ENCODE measurements around the gene LRMDA.
"Not testable (repeated sequence)": the region's sequence is repeated elsewhere in the genome, so short reads cannot be mapped to it uniquely, and the experiment has no call there.

LRMDA gene

GRCh38 chr10:75516154-75516553 is 84.7 kb downstream of the LRMDA start:
- DNase-seq (ENCODE audit: low read depth); H3K4me3 ChIP-seq (ENCODE audit: low read depth, low read length): not testable (repeated sequence)

GRCh38 chr10:75519213-75519612 is 87.8 kb downstream of the LRMDA start:
- H3K4me3 ChIP-seq (ENCODE audit: low read depth, low read length); DNase-seq (ENCODE audit: low read depth): not testable (repeated sequence)

- not testable (repeated sequence) for H3K4me3 ChIP-seq (ENCODE audit: low read depth, low read length)
Observed at GRCh38 chr10:75521194-75521829, 89.9 kb downstream of the LRMDA start.

GRCh38 chr10:75525067-75525466 is 93.6 kb downstream of the LRMDA start:
- H3K4me3 ChIP-seq (ENCODE audit: low read depth, low read length) = no peak overlapping the region
- no peak for DNase-seq (ENCODE audit: low read depth)

More at GRCh38 chr10:75521194-75521829, 89.9 kb downstream of the LRMDA start:
- DNase-seq (ENCODE audit: low read depth) = not testable (repeated sequence)

- DNase-seq (ENCODE audit: low read depth) = no peak
- no peak overlapping the region for H3K4me3 ChIP-seq (ENCODE audit: low read depth, low read length)
Observed at GRCh38 chr10:75525646-75526045, 94.2 kb downstream of the LRMDA start.

GRCh38 chr10:75527542-75527941 is 96.1 kb downstream of the LRMDA start:
- no peak overlapping the region for H3K4me3 ChIP-seq (ENCODE audit: low read depth, low read length)
- DNase-seq (ENCODE audit: low read depth) = no peak

- DNase-seq (ENCODE audit: low read depth) = no peak
- H3K4me3 ChIP-seq (ENCODE audit: low read depth, low read length) = no peak overlapping the region
Observed at GRCh38 chr10:75528392-75528791, 97.0 kb downstream of the LRMDA start.

- DNase-seq (ENCODE audit: low read depth) = no peak
- H3K4me3 ChIP-seq (ENCODE audit: low read depth, low read length) = no peak overlapping the region
Observed at GRCh38 chr10:75530299-75530698, 98.9 kb downstream of the LRMDA start.

- no peak overlapping the region for H3K4me3 ChIP-seq (ENCODE audit: low read depth, low read length)
- DNase-seq (ENCODE audit: low read depth) = no peak
Observed at GRCh38 chr10:75531571-75532031, 100.2 kb downstream of the LRMDA start.

- no peak for DNase-seq (ENCODE audit: low read depth)
- H3K4me3 ChIP-seq (ENCODE audit: low read depth, low read length) = no peak overlapping the region
Observed at GRCh38 chr10:75532253-75532924, 101.0 kb downstream of the LRMDA start.

GRCh38 chr10:75538144-75538543 is 106.7 kb downstream of the LRMDA start:
- DNase-seq (ENCODE audit: low read depth) = no peak
- H3K4me3 ChIP-seq (ENCODE audit: low read depth, low read length) = no peak overlapping the region

GRCh38 chr10:75538765-75539164 is 107.3 kb downstream of the LRMDA start:
- DNase-seq (ENCODE audit: low read depth) = no peak
- H3K4me3 ChIP-seq (ENCODE audit: low read depth, low read length) = no peak overlapping the region

GRCh38 chr10:75540357-75540966 is 109.0 kb downstream of the LRMDA start:
- DNase-seq (ENCODE audit: low read depth) = no peak
- H3K4me3 ChIP-seq (ENCODE audit: low read depth, low read length) = no peak overlapping the region

- no peak for DNase-seq (ENCODE audit: low read depth)
- no peak overlapping the region for H3K4me3 ChIP-seq (ENCODE audit: low read depth, low read length)
Observed at GRCh38 chr10:75540981-75541380, 109.6 kb downstream of the LRMDA start.

- no peak overlapping the region for H3K4me3 ChIP-seq (ENCODE audit: low read depth, low read length)
- DNase-seq (ENCODE audit: low read depth) = no peak
Observed at GRCh38 chr10:75541411-75541810, 110.0 kb downstream of the LRMDA start.

- H3K4me3 ChIP-seq (ENCODE audit: low read depth, low read length) = no peak overlapping the region
- no peak for DNase-seq (ENCODE audit: low read depth)
Observed at GRCh38 chr10:75542084-75542483, 110.7 kb downstream of the LRMDA start.

GRCh38 chr10:75542906-75543305 is 111.5 kb downstream of the LRMDA start:
- peak; percentile 64 for DNase-seq (ENCODE audit: low read depth)
- H3K4me3 ChIP-seq (ENCODE audit: low read depth, low read length) = no peak overlapping the region

GRCh38 chr10:75544386-75544785 is 113.0 kb downstream of the LRMDA start:
- H3K4me3 ChIP-seq (ENCODE audit: low read depth, low read length) = no peak overlapping the region
- no peak for DNase-seq (ENCODE audit: low read depth)

- H3K4me3 ChIP-seq (ENCODE audit: low read depth, low read length) = no peak overlapping the region
- DNase-seq (ENCODE audit: low read depth) = no peak
Observed at GRCh38 chr10:75544993-75545706, 113.7 kb downstream of the LRMDA start.

GRCh38 chr10:75546004-75546403 is 114.6 kb downstream of the LRMDA start:
- DNase-seq (ENCODE audit: low read depth) = no peak

More at GRCh38 chr10:75546004-75546403, 114.6 kb downstream of the LRMDA start:
- no peak overlapping the region for H3K4me3 ChIP-seq (ENCODE audit: low read depth, low read length)

Measured in skeletal muscle cell (primary cell).